Endothelial cell of umbilical vein (primary cell): ENCODE measurements around the gene SHISA7. TPM values are rescaled to one million over a fixed set of nuclear protein-coding genes. Genes with fewer than 3 reads are reported as not detected.

Experiments used
- BruUV-seq: library from RNA; stranded (reverse); fragments of 400-500 nt; replicated peaks from 2 replicates; lab custom pipeline; 2021; lab: Mats Ljungman, UMichigan
- CTCF ChIA-PET: fragments of 300-600, 350-600 bp; sonication (Branson Sonifier 250); formaldehyde crosslinking; loops from one replicate; lab custom pipeline; 2021; ENCODE audit warnings: antibody characterized with exemption, inconsistent platforms; lab: Charles Lee
- POLR2A ChIA-PET: fragments of 300-600, 350-600 bp; sonication (Branson Sonifier 250); formaldehyde crosslinking; loops from one replicate; lab custom pipeline; 2021; ENCODE audit warnings: antibody characterized with exemption, inconsistent platforms; lab: Charles Lee
- DNase-seq: peaks from one replicate; pipeline ENCODE4 v3.0.0-alpha.2; 2011; ENCODE audit warnings: low read depth, low spot score
- FAIRE-seq: peaks from 2 replicates; lab custom pipeline; 2011; peaks lifted over from hg19 to GRCh38; lab: Jason Lieb, UNC
- H2AFZ ChIP-seq: 2 replicates; pipeline ENCODE4 v1.6.0; 2012; ENCODE audit warnings: low read depth, low read length, control low read depth, inconsistent platforms
- H3K27ac ChIP-seq: 2 replicates; pipeline ENCODE4 v1.5.1; 2011; ENCODE audit warnings: low read depth, mild to moderate bottlenecking, control low read depth, low read length, moderate library complexity; ENCODE audit not compliant: insufficient read depth
- H3K27me3 ChIP-seq, 2 experiments: 2 replicates each; pipeline versions ENCODE4 v1.6.0 to v1.6.1; 2011; ENCODE audit warnings: low read length in 2 of 2, mixed read lengths in 1 of 2; ENCODE audit not compliant: control insufficient read depth in 2 of 2, insufficient read depth in 2 of 2
- H3K36me3 ChIP-seq, 2 experiments: 2 replicates in 1 of 2; 3 replicates in 1 of 2; pipeline ENCODE4 v1.5.1; 2011; ENCODE audit warnings: low read length in 2 of 2, mild to moderate bottlenecking in 1 of 2, moderate library complexity in 1 of 2; ENCODE audit not compliant: control insufficient read depth in 2 of 2, insufficient read depth in 2 of 2; ENCODE audit errors: extremely low read depth in 1 of 2
- H3K4me1 ChIP-seq: 3 replicates; pipeline ENCODE4 v1.5.1; 2011; ENCODE audit warnings: mild to moderate bottlenecking, low read length; ENCODE audit not compliant: control insufficient read depth, insufficient read depth; ENCODE audit errors: extremely low read depth
- H3K4me2 ChIP-seq: 2 replicates; pipeline ENCODE4 v1.6.1; 2011; ENCODE audit warnings: low read length, control low read depth, mixed read lengths; ENCODE audit not compliant: insufficient read depth
- H3K4me3 ChIP-seq, 3 experiments: fragments of 200-600 bp in 1 of 3; sonication (generic), shearing (Covaris generic) in 1 of 3; replicated peaks in 1 of 3; 2 replicates each; pipeline ENCODE4 v1.5.1; 2011 to 2016; ENCODE audit warnings: control low read depth in 3 of 3, low read length in 3 of 3, mild to moderate bottlenecking in 2 of 3, inconsistent platforms in 1 of 3, low read depth in 1 of 3, moderate library complexity in 1 of 3; ENCODE audit not compliant: insufficient read depth in 1 of 3
- H3K79me2 ChIP-seq: 2 replicates; pipeline ENCODE4 v1.6.0; 2012; ENCODE audit warnings: low read length, inconsistent platforms; ENCODE audit not compliant: control insufficient read depth, insufficient read depth
- H3K9ac ChIP-seq: replicated peaks from 2 replicates; pipeline ENCODE3; 2011; ENCODE audit warnings: low read length, control low read depth; ENCODE audit not compliant: insufficient read depth; ENCODE audit errors: extremely low read depth
- H3K9me1 ChIP-seq: replicated peaks from 3 replicates; pipeline ENCODE4 v1.6.0; 2011; ENCODE audit warnings: mild to moderate bottlenecking, low read length; ENCODE audit not compliant: control insufficient read depth, insufficient read depth; ENCODE audit errors: extremely low read depth
- H3K9me3 ChIP-seq: replicated peaks from 2 replicates; pipeline ENCODE4 v1.5.1; 2012; ENCODE audit warnings: low read length, inconsistent platforms; ENCODE audit not compliant: control insufficient read depth, insufficient read depth
- H4K20me1 ChIP-seq: replicated peaks from 2 replicates; pipeline ENCODE3; 2011; ENCODE audit warnings: mild to moderate bottlenecking, low read length; ENCODE audit not compliant: control insufficient read depth, insufficient read depth; ENCODE audit errors: extremely low read depth
- EZH2 ChIP-seq: IDR thresholded peaks from 2 replicates; pipeline ENCODE4 v1.6.1; 2012; ENCODE audit warnings: borderline replicate concordance, low read depth, mild to moderate bottlenecking, moderate library complexity, low read length, inconsistent platforms; ENCODE audit not compliant: severe bottlenecking
- FOS ChIP-seq: IDR thresholded peaks from 2 replicates; pipeline ENCODE4 v1.6.1; 2011; ENCODE audit warnings: mild to moderate bottlenecking, low read length, moderate library complexity, borderline replicate concordance; ENCODE audit not compliant: insufficient read depth
- GATA2 ChIP-seq: IDR thresholded peaks from 2 replicates; pipeline ENCODE4 v1.7.0; 2011; ENCODE audit warnings: low read depth, mild to moderate bottlenecking, moderate library complexity, mixed read lengths, low read length; ENCODE audit not compliant: insufficient read length, insufficient read depth
- JUN ChIP-seq: IDR thresholded peaks from 2 replicates; pipeline ENCODE4 v1.6.1; 2011; ENCODE audit warnings: borderline replicate concordance, low read depth; ENCODE audit not compliant: insufficient read length, insufficient read depth
- MAX ChIP-seq: IDR thresholded peaks from 2 replicates; pipeline ENCODE4 v1.6.1; 2011; ENCODE audit not compliant: insufficient read depth, insufficient read length
- MYC ChIP-seq: IDR thresholded peaks from one replicate; pipeline ENCODE4 v1.6.1; 2011; ENCODE audit warnings: mild to moderate bottlenecking, low read depth, low read length
- POLR2A ChIP-seq: IDR thresholded peaks from 2 replicates; pipeline ENCODE4 v1.6.1; 2012; ENCODE audit warnings: low read depth, mild to moderate bottlenecking, control low read depth, low read length
- POLR2AphosphoS5 ChIP-seq: IDR thresholded peaks from 2 replicates; pipeline ENCODE4 v1.6.1; 2012; ENCODE audit warnings: low read depth, mild to moderate bottlenecking, control low read depth, low read length, moderate library complexity; ENCODE audit not compliant: insufficient read depth
- dilution Hi-C: fragments of 300-500 bp; cut with MboI; formaldehyde crosslinking; loops from one replicate; pipeline ENCODE4 v1.15.0; 2019; ENCODE audit warnings: low sequenced_read_pairs; ENCODE audit not compliant: extremely low pct_ligation_motif_present
- intact Hi-C: fragments of 100-400 bp; cut with micrococcal nuclease; formaldehyde crosslinking; loops from one replicate; pipeline ENCODE4 v1.10.0; 2022
- polyA plus RNA-seq, 4 experiments: library from polyadenylated mRNA; depleted of rRNA in 3 of 4; stranded (reverse) in 3 of 4; unstranded in 1 of 4; fragments of >200 nt; gene quantifications; 2 replicates each; pipeline versions ENCODE4 v1.2.1 to v1.2.3, GENCODE V29; 2011 to 2012; ENCODE audit warnings: missing spikeins in 1 of 4
- total RNA-seq: library from RNA; stranded (reverse); gene quantifications from 2 replicates; pipeline ENCODE4 v1.2.3, GENCODE V29; 2021
- TF ChIP-seq, protein P1 (sequence below), 2 donors: IDR thresholded peaks; 1 replicate in 1 of 2; 2 replicates in 1 of 2; pipeline ENCODE4 v1.5.1; 2011; ENCODE audit warnings: low read length in 2 of 2, mild to moderate bottlenecking in 2 of 2, moderate library complexity in 2 of 2, control low read depth in 1 of 2, inconsistent platforms in 1 of 2, low read depth in 1 of 2; ENCODE audit not compliant: insufficient read depth in 1 of 2; ENCODE audit errors: extremely low read depth in 1 of 2

SHISA7 gene
- total and polyA plus RNA-seq, 2 donors (not counting 3 experiments of a cell fraction or from before 2014, with no cell fraction given), result not detected

- no peaks in the 10 kb centered on the region for H3K79me2 ChIP-seq
- intact Hi-C loops (no loop called here), dilution Hi-C loops (no loop called here)
- TF ChIP-seq, protein P1, sequence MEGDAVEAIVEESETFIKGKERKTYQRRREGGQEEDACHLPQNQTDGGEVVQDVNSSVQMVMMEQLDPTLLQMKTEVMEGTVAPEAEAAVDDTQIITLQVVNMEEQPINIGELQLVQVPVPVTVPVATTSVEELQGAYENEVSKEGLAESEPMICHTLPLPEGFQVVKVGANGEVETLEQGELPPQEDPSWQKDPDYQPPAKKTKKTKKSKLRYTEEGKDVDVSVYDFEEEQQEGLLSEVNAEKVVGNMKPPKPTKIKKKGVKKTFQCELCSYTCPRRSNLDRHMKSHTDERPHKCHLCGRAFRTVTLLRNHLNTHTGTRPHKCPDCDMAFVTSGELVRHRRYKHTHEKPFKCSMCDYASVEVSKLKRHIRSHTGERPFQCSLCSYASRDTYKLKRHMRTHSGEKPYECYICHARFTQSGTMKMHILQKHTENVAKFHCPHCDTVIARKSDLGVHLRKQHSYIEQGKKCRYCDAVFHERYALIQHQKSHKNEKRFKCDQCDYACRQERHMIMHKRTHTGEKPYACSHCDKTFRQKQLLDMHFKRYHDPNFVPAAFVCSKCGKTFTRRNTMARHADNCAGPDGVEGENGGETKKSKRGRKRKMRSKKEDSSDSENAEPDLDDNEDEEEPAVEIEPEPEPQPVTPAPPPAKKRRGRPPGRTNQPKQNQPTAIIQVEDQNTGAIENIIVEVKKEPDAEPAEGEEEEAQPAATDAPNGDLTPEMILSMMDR (IDR thresholded peaks at IDR 0.05; ENCODE audit: extremely low read depth in 1 of 2, insufficient read depth in 1 of 2, low read depth in 1 of 2, low read length in 2 of 2), result no peak
- TF ChIP-seq EZH2, result no peak
- TF ChIP-seq MYC, result no peak
- TF ChIP-seq POLR2AphosphoS5, result no peak
- no peak for TF ChIP-seq GATA2
- no peak for TF ChIP-seq JUN
- TF ChIP-seq FOS, result no peak
- no peak for TF ChIP-seq POLR2A
- no peak for TF ChIP-seq MAX
- ChIA-PET POLR2A (no interaction called here), CTCF (interaction anchor here (1.1 to 1.8 kb wide), 8 partner anchors 9 to 312 kb away, joined by 3 to 27 read pairs (median 4); partner anchors contain the start of gene ISOC2)
- H3K27me3 ChIP-seq, result peaks cover 11 to 21% of the 10 kb centered on the region in 2 experiments
- no peak overlapping the region for H3K27ac ChIP-seq
- peaks cover 0 to 3% of the 10 kb centered on the region in 2 experiments for H3K36me3 ChIP-seq
- FAIRE-seq (peak; percentile 47), DNase-seq (peak; percentile 59)
- H3K9ac ChIP-seq, result no peak overlapping the region
- no peak overlapping the region for H3K4me2 ChIP-seq
- no TSS peak for BruUV-seq
- no peaks in the 10 kb centered on the region for H3K9me1 ChIP-seq
- H2AFZ ChIP-seq, result no peak overlapping the region
- H4K20me1 ChIP-seq, result no peaks in the 10 kb centered on the region
- H3K4me1 ChIP-seq, result no peaks in the 10 kb centered on the region
- H3K9me3 ChIP-seq, result no peaks in the 10 kb centered on the region
- no peak overlapping the region for H3K4me3 ChIP-seq
Measured at GRCh38 chr19:55452749-55453346, 9.7 kb upstream of the SHISA7 start.
